HEK293 (cell line): ENCODE data around the gene ARV1.
"Not testable (repeated sequence)": the region's sequence is repeated elsewhere in the genome, so short reads cannot be mapped to it uniquely, and the experiment has no call there.

ENCODE experiments used
- CTCF ChIA-PET: fragments of 350-600 bp; formaldehyde crosslinking; extraction: SDS; loops from one replicate; lab custom pipeline; 2021; ENCODE audit warnings: antibody characterized with exemption; lab: Yijun Ruan, JAX
- POLR2A ChIA-PET: fragments of 300-600 bp; formaldehyde crosslinking; extraction: SDS; loops from one replicate; lab custom pipeline; 2020; ENCODE audit warnings: antibody characterized with exemption, inconsistent platforms; lab: Yijun Ruan, JAX
- H3K27ac ChIP-seq: fragments of 200-500 bp; sonication (Bioruptor generic); 2 replicates; pipeline ENCODE4 v1.5.1; 2014; ENCODE audit warnings: low read depth, low read length, control low read depth, inconsistent platforms; ENCODE audit errors: extremely low read depth
- H3K36me3 ChIP-seq, 2 experiments: fragments of 200-500 bp in 1 of 2; sonication (Bioruptor generic) in 1 of 2; 1 replicate in 1 of 2; 2 replicates in 1 of 2; pipeline ENCODE4 v1.5.1; 2014 to 2017; ENCODE audit warnings: inconsistent platforms in 2 of 2, low read length in 2 of 2; ENCODE audit not compliant: control insufficient read depth in 2 of 2, insufficient read depth in 1 of 2
- H3K4me1 ChIP-seq: fragments of 200-500 bp; sonication (Bioruptor generic); 2 replicates; pipeline ENCODE4 v1.5.1; 2014; ENCODE audit warnings: mild to moderate bottlenecking, low read length, inconsistent platforms; ENCODE audit not compliant: control insufficient read depth, insufficient read depth
- H3K4me3 ChIP-seq: 2 replicates; pipeline ENCODE4 v1.5.1; 2011; ENCODE audit warnings: low read depth, mild to moderate bottlenecking, control low read depth, low read length, moderate library complexity
- H3K9me3 ChIP-seq: fragments of 200-500 bp; sonication (Bioruptor generic); 2 replicates; pipeline ENCODE4 v1.5.1; 2014; ENCODE audit warnings: low read depth, low read length, inconsistent platforms; ENCODE audit not compliant: control insufficient read depth, insufficient read depth
- BCL11B ChIP-seq: fragments of 450-650 bp; formaldehyde crosslinking; IDR thresholded peaks from 2 replicates; pipeline ENCODE4 v1.5.1; 2016; ENCODE audit warnings: low read depth, missing biosample characterization, missing genetic modification characterization
- HIC1 ChIP-seq: fragments of 450-650 bp; formaldehyde crosslinking; IDR thresholded peaks from 2 replicates; pipeline ENCODE4 v1.5.1; 2016; ENCODE audit warnings: missing biosample characterization, missing genetic modification characterization
- OSR2 ChIP-seq: fragments of 450-650 bp; formaldehyde crosslinking; IDR thresholded peaks from 2 replicates; pipeline ENCODE4 v1.5.1; 2016; ENCODE audit warnings: missing biosample characterization, missing genetic modification characterization
- PRDM1 ChIP-seq: fragments of 450-650 bp; formaldehyde crosslinking; IDR thresholded peaks from 2 replicates; pipeline ENCODE4; 2016; ENCODE audit warnings: missing biosample characterization, missing genetic modification characterization
- ZNF133 ChIP-seq: fragments of 450-650 bp; formaldehyde crosslinking; IDR thresholded peaks from 2 replicates; pipeline ENCODE4 v1.5.1; 2016; ENCODE audit warnings: missing biosample characterization, missing genetic modification characterization
- ZNF26 ChIP-seq: fragments of 450-650 bp; formaldehyde crosslinking; IDR thresholded peaks from 2 replicates; pipeline ENCODE4 v1.5.1; 2016; ENCODE audit warnings: missing biosample characterization, missing genetic modification characterization
- ZNF302 ChIP-seq: fragments of 450-650 bp; formaldehyde crosslinking; IDR thresholded peaks from 2 replicates; pipeline ENCODE4 v1.5.1; 2016; ENCODE audit warnings: missing biosample characterization, missing genetic modification characterization, low read depth
- ZNF366 ChIP-seq: fragments of 450-650 bp; formaldehyde crosslinking; conservative IDR thresholded peaks from 2 replicates; pipeline ENCODE4 v1.5.1; 2016; ENCODE audit warnings: missing biosample characterization, missing genetic modification characterization
- ZNF510 ChIP-seq: fragments of 450-650 bp; formaldehyde crosslinking; IDR thresholded peaks from 2 replicates; pipeline ENCODE4 v1.5.1; 2018; ENCODE audit warnings: mild to moderate bottlenecking, missing genetic modification characterization, missing biosample characterization; ENCODE audit not compliant: insufficient replicate concordance
- ZNF626 ChIP-seq: fragments of 450-650 bp; sonication (Bioruptor Pico); formaldehyde crosslinking; IDR thresholded peaks from 2 replicates; pipeline ENCODE4 v1.5.1; 2018; ENCODE audit warnings: missing biosample characterization, missing genetic modification characterization, inconsistent platforms
- TF ChIP-seq, protein P1 (sequence below): fragments of 450-650 bp; formaldehyde crosslinking; IDR thresholded peaks from 2 replicates; pipeline ENCODE4 v1.5.1; 2016; ENCODE audit warnings: missing biosample characterization, missing genetic modification characterization

The ARV1 gene

DNA sequence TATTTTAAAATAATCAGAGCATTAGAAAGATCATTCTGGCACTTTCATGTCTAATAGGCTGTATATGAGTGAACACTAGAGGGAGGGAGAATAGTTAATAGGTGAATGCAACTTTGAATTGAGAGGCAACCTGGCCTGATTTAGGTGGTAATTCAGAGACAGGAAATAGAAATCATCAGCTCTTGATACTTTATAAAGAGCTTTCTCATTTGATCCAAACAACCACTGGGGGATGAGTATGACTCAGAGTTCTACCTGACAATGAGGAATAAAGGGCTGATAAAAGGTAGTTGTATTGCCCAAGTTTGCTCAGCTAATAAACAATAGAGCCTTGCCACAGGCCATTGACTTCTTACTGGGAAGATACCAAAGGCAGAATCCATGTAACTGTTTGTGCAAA, 66.4 kb downstream of the ARV1 start (continued):
- no peak for TF ChIP-seq ZNF510 (tag by site-specific recombination)

- CTCF ChIA-PET: interaction anchor here (0.5 to 1.8 kb wide), 5 partner anchors 11 to 588 kb away, joined by 3 to 6 read pairs (median 4); no protein-coding TSS in a partner anchor
- H3K4me1 ChIP-seq, H3K9me3 ChIP-seq, H3K36me3 ChIP-seq, POLR2A ChIA-PET, H3K4me3 ChIP-seq, H3K27ac ChIP-seq: not testable (repeated sequence)
- TF ChIP-seq ZNF366 (tag by site-specific recombination): peak; percentile 86; the same call in 1 of the 2 replicates
These were observed 67.2 kb downstream of the ARV1 start for GRCh38 chr1:231045921-231046729.

DNA sequence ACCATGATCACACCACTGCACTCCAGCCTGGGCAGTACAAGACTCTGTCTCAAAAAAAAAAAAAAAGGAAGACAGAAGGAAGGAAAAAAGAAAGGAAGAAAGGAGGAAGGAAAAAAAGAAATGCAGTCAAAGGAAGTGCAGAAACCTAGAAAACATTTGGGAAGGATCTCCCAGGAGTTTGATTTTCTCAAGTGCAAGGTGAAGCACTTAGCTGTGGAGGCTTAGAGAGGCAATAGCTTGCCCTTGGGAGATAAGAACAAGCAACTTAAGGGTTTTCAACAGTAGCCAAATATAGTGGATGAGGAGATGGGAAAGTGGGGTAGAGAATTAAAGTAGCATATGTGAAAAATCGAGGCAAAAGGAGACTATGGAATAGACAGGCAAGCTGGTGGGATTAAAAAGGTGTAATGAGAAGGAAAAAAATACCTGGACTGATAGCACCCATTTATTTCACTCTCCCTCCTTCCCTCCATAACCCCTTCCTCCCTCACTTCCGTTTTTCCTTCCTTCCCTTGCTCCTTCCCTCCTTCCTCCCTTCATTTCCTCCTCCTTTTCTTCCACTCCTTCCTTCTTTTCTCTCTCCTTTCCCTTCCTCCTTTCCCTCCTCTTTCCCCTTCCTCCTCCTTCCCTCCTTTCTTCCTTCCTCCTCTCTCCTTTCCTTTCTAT, 68.0 kb downstream of the ARV1 start:
- no peak overlapping the region for H3K4me3 ChIP-seq
- ChIA-PET POLR2A (no interaction called here), CTCF (interaction anchor here (0.5 to 0.7 kb wide), 3 partner anchors 11 to 588 kb away, joined by 3 to 4 read pairs (median 3); no protein-coding TSS in a partner anchor)
- no peaks in the 10 kb centered on the region for H3K36me3 ChIP-seq
- TF ChIP-seq PRDM1: peak; percentile 96
- TF ChIP-seq ZNF302: no peak
- TF ChIP-seq ZNF366 (tag by site-specific recombination): peak; percentile 83
- H3K4me1 ChIP-seq: no peaks in the 10 kb centered on the region
- H3K9me3 ChIP-seq: no peaks in the 10 kb centered on the region
- H3K27ac ChIP-seq: no peak overlapping the region

- H3K4me1 ChIP-seq, POLR2A ChIA-PET, CTCF ChIA-PET, H3K4me3 ChIP-seq, H3K36me3 ChIP-seq, H3K9me3 ChIP-seq, H3K27ac ChIP-seq: not testable (repeated sequence)
- TF ChIP-seq PRDM1 (peak; percentile 57; the same call in 1 of the 2 replicates), ZNF366 (tag by site-specific recombination) (peak; percentile 80)
These were observed 68.6 kb downstream of the ARV1 start for GRCh38 chr1:231047529-231047928.

GRCh38 chr1:231048419-231048818, 69.5 kb downstream of the ARV1 start:
- H3K27ac ChIP-seq, H3K36me3 ChIP-seq, POLR2A ChIA-PET, H3K9me3 ChIP-seq, CTCF ChIA-PET, H3K4me3 ChIP-seq, H3K4me1 ChIP-seq: not testable (repeated sequence)
- TF ChIP-seq ZNF133 (tag by site-specific recombination): 0 out of 2 replicates have a peak, but pooled peaks have one; percentile 34

DNA sequence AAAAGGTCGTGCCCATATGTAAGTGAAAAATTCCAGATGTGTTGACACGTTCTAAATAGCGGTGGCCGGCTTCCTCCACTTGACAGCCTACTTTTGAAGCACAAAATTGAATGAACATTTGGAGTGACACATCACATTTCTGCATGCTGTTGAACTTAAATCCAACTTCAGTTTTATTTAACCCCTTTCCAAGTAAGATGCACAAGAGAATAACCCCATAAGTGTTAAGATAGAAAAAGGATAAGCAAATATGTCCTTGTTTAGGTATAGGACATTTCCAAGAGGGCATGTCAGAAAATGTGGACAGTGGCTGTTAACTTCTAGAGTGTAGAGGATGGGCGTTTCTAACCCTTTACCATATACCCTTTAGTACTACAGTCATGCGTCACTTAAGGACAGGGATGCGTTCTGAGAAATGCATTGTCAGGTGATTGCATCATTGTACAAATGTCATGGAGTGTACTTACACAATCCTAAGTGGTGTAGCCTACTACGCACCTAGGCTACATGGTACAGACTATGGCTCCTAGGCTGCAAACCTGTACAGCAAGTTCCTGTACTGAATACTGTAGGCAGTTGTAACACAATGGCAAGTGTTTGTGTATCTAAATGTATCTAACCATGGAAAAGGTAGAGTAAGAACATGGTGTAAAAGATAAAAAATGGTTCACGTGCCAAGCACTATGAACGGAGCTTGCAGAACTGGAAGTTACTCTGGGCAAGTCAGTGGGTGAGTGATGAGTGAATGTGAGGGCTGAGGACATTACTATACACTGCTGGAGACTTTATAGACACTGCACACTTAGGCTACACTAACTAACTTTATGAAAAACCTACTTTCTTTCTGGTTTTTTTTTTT, 70.5 kb downstream of the ARV1 start:
- Histone ChIP-seq H3K36me3 (no peaks in the 10 kb centered on the region), H3K4me3 (no peak overlapping the region), H3K9me3 (no peaks in the 10 kb centered on the region), H3K27ac (no peak overlapping the region), H3K4me1 (peaks cover 6% of the 10 kb centered on the region; the same call in 1 of the 2 replicates)
- ChIA-PET POLR2A (no interaction called here), CTCF (interaction anchor here (1.2 kb wide), 1 partner anchor 8 kb away, joined by 6 read pairs; no protein-coding TSS in a partner anchor)
- TF ChIP-seq, protein P1, sequence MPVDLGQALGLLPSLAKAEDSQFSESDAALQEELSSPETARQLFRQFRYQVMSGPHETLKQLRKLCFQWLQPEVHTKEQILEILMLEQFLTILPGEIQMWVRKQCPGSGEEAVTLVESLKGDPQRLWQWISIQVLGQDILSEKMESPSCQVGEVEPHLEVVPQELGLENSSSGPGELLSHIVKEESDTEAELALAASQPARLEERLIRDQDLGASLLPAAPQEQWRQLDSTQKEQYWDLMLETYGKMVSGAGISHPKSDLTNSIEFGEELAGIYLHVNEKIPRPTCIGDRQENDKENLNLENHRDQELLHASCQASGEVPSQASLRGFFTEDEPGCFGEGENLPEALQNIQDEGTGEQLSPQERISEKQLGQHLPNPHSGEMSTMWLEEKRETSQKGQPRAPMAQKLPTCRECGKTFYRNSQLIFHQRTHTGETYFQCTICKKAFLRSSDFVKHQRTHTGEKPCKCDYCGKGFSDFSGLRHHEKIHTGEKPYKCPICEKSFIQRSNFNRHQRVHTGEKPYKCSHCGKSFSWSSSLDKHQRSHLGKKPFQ: no peak
- TF ChIP-seq HIC1 (tag by site-specific recombination): no peak
- TF ChIP-seq ZNF26 (tag by site-specific recombination): no peak
- TF ChIP-seq BCL11B (tag by site-specific recombination): no peak
- no peak for TF ChIP-seq OSR2 (tag by site-specific recombination)
- TF ChIP-seq ZNF626 (tag by site-specific recombination): no peak
